Measurements from ENCODE around the gene ZNF827.

ZNF827 gene

GRCh38 chr4:145898926-145899531 lies 39.6 kb downstream of the ZNF827 start:
- no peak for DNase-seq (ENCODE audit: extremely low spot score)
- ChIA-PET POLR2A (no interaction called here), CTCF (interaction anchor here (2.0 to 2.3 kb wide), 2 partner anchors 10 to 22 kb away, joined by 4 to 15 read pairs; no protein-coding TSS in a partner anchor)
- no peak for TF ChIP-seq CTCF (IDR thresholded peaks at IDR 0.05; ENCODE audit: control extremely low read depth, extremely low read depth, low read depth, missing control alignments)

- no peak for TF ChIP-seq CTCF (IDR thresholded peaks at IDR 0.05; ENCODE audit: control extremely low read depth, extremely low read depth, low read depth, missing control alignments)
- ChIA-PET POLR2A (no interaction called here), CTCF (interaction anchor here (2.0 kb wide), 1 partner anchor 22 kb away, joined by 4 read pairs; no protein-coding TSS in a partner anchor)
- DNase-seq (ENCODE audit: extremely low spot score): no peak
Observed at GRCh38 chr4:145898466-145898865, 40.2 kb downstream of the ZNF827 start.

GRCh38 chr4:145895056-145895455 lies 43.6 kb downstream of the ZNF827 start:
- no peak for TF ChIP-seq CTCF (IDR thresholded peaks at IDR 0.05; ENCODE audit: control extremely low read depth, extremely low read depth, low read depth, missing control alignments)
- CTCF ChIA-PET: interaction anchor here (1.0 to 2.8 kb wide), 7 partner anchors 8 to 36 kb away, joined by 3 to 15 read pairs (median 4); no protein-coding TSS in a partner anchor
- no peak for DNase-seq (ENCODE audit: extremely low spot score)
- POLR2A ChIA-PET: no interaction called here

GRCh38 chr4:145891958-145892357 lies 46.7 kb downstream of the ZNF827 start:
- TF ChIP-seq CTCF (IDR thresholded peaks at IDR 0.05; ENCODE audit: control extremely low read depth, extremely low read depth, low read depth, missing control alignments): no peak
- CTCF ChIA-PET: interaction anchor here (1.2 to 4.1 kb wide), 5 partner anchors 10 to 39 kb away, joined by 4 to 16 read pairs (median 6); no protein-coding TSS in a partner anchor

GRCh38 chr4:145890689-145891088 lies 47.9 kb downstream of the ZNF827 start:
- CTCF ChIA-PET: interaction anchor here (0.9 to 4.1 kb wide), 16 partner anchors 9 to 45 kb away, joined by 3 to 16 read pairs (median 5); no protein-coding TSS in a partner anchor
- POLR2A ChIA-PET: no interaction called here
- TF ChIP-seq CTCF (IDR thresholded peaks at IDR 0.05; ENCODE audit: control extremely low read depth, extremely low read depth, low read depth, missing control alignments): no peak
- no peak for DNase-seq (ENCODE audit: extremely low spot score)

More at GRCh38 chr4:145891958-145892357, 46.7 kb downstream of the ZNF827 start:
- POLR2A ChIA-PET: no interaction called here
- no peak for DNase-seq (ENCODE audit: extremely low spot score)

- no peak for TF ChIP-seq CTCF (IDR thresholded peaks at IDR 0.05; ENCODE audit: control extremely low read depth, extremely low read depth, low read depth, missing control alignments)
- ChIA-PET CTCF (interaction anchor here (0.9 to 4.1 kb wide), 17 partner anchors 8 to 80 kb away, joined by 3 to 16 read pairs (median 5); no protein-coding TSS in a partner anchor), POLR2A (no interaction called here)
- DNase-seq (ENCODE audit: extremely low spot score): no peak
Observed at GRCh38 chr4:145888393-145888792, 50.2 kb downstream of the ZNF827 start.

Measured in GM10248 (cell line).